K562 (cell line): ENCODE results near the gene ME3.

ENCODE experiments used
- CBX2 ChIP-seq: fragments of 200-600 bp; sonication (generic); IDR thresholded peaks from one replicate; pipeline ENCODE4 v1.6.1; 2012; ENCODE audit warnings: mild to moderate bottlenecking, low read length, inconsistent platforms; ENCODE audit not compliant: insufficient read depth, poor library complexity, severe bottlenecking
- ESRRA ChIP-seq: fragments of 450-650 bp; IDR thresholded peaks from 2 replicates; pipeline ENCODE4 v1.6.1; 2014; ENCODE audit warnings: low read depth, mild to moderate bottlenecking, moderate library complexity, borderline replicate concordance
- HDAC2 ChIP-seq: fragments of 450-650 bp; IDR thresholded peaks from 2 replicates; pipeline ENCODE4 v1.6.1; 2016; ENCODE audit warnings: mild to moderate bottlenecking
- NFE2 ChIP-seq: IDR thresholded peaks from 2 replicates; pipeline ENCODE4 v1.6.1; 2014; ENCODE audit warnings: antibody characterized with exemption, low read depth
- POLR2A ChIP-seq: fragments of 450-650 bp; conservative IDR thresholded peaks from 2 replicates; pipeline ENCODE4 v1.6.1; 2016
- RAD21 ChIP-seq, 2 experiments: fragments of 250-450 bp in 1 of 2; fragments of 450-650 bp in 1 of 2; sonication (Bioruptor Pico) in 1 of 2; formaldehyde crosslinking in 1 of 2; IDR thresholded peaks in 1 of 2; conservative IDR thresholded peaks in 1 of 2; 2 replicates each; pipeline versions ENCODE4 v1.4.0 to v1.8.0; 2020 to 2022; ENCODE audit warnings: mild to moderate bottlenecking in 2 of 2, moderate library complexity in 1 of 2
- ZNF717 ChIP-seq: fragments of 250-450 bp; sonication (Bioruptor Pico); IDR thresholded peaks from 2 replicates; pipeline ENCODE4 v1.5.0; 2021
- TF ChIP-seq, protein P1 (sequence below), 3 experiments: IDR thresholded peaks in 2 of 3; conservative IDR thresholded peaks in 1 of 3; 2 replicates each; pipeline ENCODE4 v1.5.1; 2011 to 2012; ENCODE audit warnings: low read length in 3 of 3, mild to moderate bottlenecking in 3 of 3, control low read depth in 2 of 3, improper control_type of control experiment in 1 of 3, inconsistent platforms in 1 of 3, low read depth in 1 of 3, mixed read lengths in 1 of 3, moderate library complexity in 1 of 3; ENCODE audit not compliant: insufficient read depth in 2 of 3
- TF ChIP-seq, protein P2 (sequence below): sonication (generic); formaldehyde crosslinking; IDR thresholded peaks from 2 replicates; pipeline ENCODE4 v1.8.0; 2023; ENCODE audit warnings: mild to moderate bottlenecking, missing genetic modification reagents
- TF ChIP-seq, protein P3 (sequence below): fragments of 250-450 bp; sonication (Bioruptor Pico); IDR thresholded peaks from 2 replicates; pipeline ENCODE4 v1.4.0; 2020; ENCODE audit warnings: mild to moderate bottlenecking, moderate library complexity

DNA sequence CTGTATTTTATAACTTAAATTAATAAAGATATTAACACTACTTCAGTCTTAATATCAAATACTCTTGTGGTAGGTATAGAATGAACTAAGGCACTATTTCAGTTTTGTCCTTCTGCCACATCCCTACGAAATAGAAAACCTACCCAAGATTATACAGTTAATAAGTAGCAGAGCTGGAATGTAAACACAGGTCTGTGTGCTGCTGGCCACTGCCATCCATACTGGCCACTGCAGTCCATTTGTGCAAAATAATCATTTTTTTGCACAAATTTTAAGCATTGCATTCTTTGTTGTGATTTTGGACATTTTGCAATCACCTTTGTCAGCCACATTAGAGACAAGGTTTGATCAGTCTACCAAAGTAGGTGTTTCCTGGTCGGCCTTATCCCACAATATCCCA lies 91.9 kb downstream of the ME3 start:
- TF ChIP-seq POLR2A (no peak), ZNF717 (no peak), NFE2 (no peak), HDAC2 (no peak), ESRRA (no peak), CBX2 (no peak), RAD21 (CRISPR knock-in tag; conservative IDR thresholded peaks at IDR 0.05 in 1 of 2, IDR thresholded peaks at IDR 0.05 in 1 of 2) (no peak)
- TF ChIP-seq, protein P1, sequence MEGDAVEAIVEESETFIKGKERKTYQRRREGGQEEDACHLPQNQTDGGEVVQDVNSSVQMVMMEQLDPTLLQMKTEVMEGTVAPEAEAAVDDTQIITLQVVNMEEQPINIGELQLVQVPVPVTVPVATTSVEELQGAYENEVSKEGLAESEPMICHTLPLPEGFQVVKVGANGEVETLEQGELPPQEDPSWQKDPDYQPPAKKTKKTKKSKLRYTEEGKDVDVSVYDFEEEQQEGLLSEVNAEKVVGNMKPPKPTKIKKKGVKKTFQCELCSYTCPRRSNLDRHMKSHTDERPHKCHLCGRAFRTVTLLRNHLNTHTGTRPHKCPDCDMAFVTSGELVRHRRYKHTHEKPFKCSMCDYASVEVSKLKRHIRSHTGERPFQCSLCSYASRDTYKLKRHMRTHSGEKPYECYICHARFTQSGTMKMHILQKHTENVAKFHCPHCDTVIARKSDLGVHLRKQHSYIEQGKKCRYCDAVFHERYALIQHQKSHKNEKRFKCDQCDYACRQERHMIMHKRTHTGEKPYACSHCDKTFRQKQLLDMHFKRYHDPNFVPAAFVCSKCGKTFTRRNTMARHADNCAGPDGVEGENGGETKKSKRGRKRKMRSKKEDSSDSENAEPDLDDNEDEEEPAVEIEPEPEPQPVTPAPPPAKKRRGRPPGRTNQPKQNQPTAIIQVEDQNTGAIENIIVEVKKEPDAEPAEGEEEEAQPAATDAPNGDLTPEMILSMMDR (IDR thresholded peaks at IDR 0.05 in 2 of 3, conservative IDR thresholded peaks at IDR 0.05 in 1 of 3; ENCODE audit: insufficient read depth in 2 of 3, low read depth in 1 of 3, low read length in 3 of 3): no peak
- TF ChIP-seq, protein P2, sequence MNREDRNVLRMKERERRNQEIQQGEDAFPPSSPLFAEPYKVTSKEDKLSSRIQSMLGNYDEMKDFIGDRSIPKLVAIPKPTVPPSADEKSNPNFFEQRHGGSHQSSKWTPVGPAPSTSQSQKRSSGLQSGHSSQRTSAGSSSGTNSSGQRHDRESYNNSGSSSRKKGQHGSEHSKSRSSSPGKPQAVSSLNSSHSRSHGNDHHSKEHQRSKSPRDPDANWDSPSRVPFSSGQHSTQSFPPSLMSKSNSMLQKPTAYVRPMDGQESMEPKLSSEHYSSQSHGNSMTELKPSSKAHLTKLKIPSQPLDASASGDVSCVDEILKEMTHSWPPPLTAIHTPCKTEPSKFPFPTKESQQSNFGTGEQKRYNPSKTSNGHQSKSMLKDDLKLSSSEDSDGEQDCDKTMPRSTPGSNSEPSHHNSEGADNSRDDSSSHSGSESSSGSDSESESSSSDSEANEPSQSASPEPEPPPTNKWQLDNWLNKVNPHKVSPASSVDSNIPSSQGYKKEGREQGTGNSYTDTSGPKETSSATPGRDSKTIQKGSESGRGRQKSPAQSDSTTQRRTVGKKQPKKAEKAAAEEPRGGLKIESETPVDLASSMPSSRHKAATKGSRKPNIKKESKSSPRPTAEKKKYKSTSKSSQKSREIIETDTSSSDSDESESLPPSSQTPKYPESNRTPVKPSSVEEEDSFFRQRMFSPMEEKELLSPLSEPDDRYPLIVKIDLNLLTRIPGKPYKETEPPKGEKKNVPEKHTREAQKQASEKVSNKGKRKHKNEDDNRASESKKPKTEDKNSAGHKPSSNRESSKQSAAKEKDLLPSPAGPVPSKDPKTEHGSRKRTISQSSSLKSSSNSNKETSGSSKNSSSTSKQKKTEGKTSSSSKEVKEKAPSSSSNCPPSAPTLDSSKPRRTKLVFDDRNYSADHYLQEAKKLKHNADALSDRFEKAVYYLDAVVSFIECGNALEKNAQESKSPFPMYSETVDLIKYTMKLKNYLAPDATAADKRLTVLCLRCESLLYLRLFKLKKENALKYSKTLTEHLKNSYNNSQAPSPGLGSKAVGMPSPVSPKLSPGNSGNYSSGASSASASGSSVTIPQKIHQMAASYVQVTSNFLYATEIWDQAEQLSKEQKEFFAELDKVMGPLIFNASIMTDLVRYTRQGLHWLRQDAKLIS (CRISPR knock-in tag): no peak
- TF ChIP-seq, protein P3, sequence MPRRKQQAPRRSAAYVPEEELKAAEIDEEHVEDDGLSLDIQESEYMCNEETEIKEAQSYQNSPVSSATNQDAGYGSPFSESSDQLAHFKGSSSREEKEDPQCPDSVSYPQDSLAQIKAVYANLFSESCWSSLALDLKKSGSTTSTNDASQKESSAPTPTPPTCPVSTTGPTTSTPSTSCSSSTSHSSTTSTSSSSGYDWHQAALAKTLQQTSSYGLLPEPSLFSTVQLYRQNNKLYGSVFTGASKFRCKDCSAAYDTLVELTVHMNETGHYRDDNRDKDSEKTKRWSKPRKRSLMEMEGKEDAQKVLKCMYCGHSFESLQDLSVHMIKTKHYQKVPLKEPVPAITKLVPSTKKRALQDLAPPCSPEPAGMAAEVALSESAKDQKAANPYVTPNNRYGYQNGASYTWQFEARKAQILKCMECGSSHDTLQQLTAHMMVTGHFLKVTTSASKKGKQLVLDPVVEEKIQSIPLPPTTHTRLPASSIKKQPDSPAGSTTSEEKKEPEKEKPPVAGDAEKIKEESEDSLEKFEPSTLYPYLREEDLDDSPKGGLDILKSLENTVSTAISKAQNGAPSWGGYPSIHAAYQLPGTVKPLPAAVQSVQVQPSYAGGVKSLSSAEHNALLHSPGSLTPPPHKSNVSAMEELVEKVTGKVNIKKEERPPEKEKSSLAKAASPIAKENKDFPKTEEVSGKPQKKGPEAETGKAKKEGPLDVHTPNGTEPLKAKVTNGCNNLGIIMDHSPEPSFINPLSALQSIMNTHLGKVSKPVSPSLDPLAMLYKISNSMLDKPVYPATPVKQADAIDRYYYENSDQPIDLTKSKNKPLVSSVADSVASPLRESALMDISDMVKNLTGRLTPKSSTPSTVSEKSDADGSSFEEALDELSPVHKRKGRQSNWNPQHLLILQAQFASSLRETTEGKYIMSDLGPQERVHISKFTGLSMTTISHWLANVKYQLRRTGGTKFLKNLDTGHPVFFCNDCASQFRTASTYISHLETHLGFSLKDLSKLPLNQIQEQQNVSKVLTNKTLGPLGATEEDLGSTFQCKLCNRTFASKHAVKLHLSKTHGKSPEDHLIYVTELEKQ (CRISPR knock-in tag): no peak
